ENCODE data around the gene RPL37. TPM values are rescaled to one million over a fixed set of nuclear protein-coding genes. Genes with fewer than 3 reads are reported as not detected.
A peak's percentile ranks its signal among the peaks of the same experiment; 100 is the strongest.

The RPL37 gene
- polyA plus RNA-seq, 1 donor (not counting 4 experiments of a cell fraction or from before 2014, with no cell fraction given): 3,448 TPM

- H3K4me3 ChIP-seq (ENCODE audit: control insufficient read depth in 2 of 3, extremely low read depth in 1 of 3, insufficient read depth in 2 of 3, low read depth in 1 of 3, low read length in 3 of 3): peak overlapping the region; percentile 67 to 95 (median 83)
- no peak for FAIRE-seq
- dilution Hi-C loops (cut with MboI; ENCODE audit: extremely low pct_ligation_motif_present, low sequenced_read_pairs): no loop called here
- peak overlapping the region; percentile 95 for H3K4me2 ChIP-seq (ENCODE audit: control insufficient read depth, extremely low read depth, insufficient read depth, low read depth, low read length)
- TF ChIP-seq CTCF (optimal IDR thresholded peaks at IDR 0.05 in 1 of 3, IDR thresholded peaks at IDR 0.05 in 1 of 3, conservative IDR thresholded peaks at IDR 0.05 in 1 of 3; ENCODE audit: extremely low read depth in 1 of 3, insufficient read depth in 2 of 3, low read length in 3 of 3): no peak
- no peak for TF ChIP-seq EZH2 (IDR thresholded peaks at IDR 0.05; ENCODE audit: low read length)
- H3K79me2 ChIP-seq (ENCODE audit: control insufficient read depth, insufficient read depth, low read length): peaks cover 52% of the 10 kb centered on the region
- H3K9me1 ChIP-seq (ENCODE audit: control insufficient read depth, extremely low read depth, insufficient read depth, low read length): peaks cover 5% of the 10 kb centered on the region
- peaks cover 28 to 47% of the 10 kb centered on the region in 2 experiments for H3K36me3 ChIP-seq (ENCODE audit: control insufficient read depth in 2 of 2, extremely low read depth in 1 of 2, insufficient read depth in 2 of 2, low read length in 2 of 2)
- H3K27me3 ChIP-seq (ENCODE audit: control insufficient read depth, extremely low read depth, insufficient read depth, low read length): no peaks in the 10 kb centered on the region
- no peak for DNase-seq (ENCODE audit: low read depth, low spot score)
- peak overlapping the region; percentile 99 for H3K9ac ChIP-seq (ENCODE audit: control insufficient read depth, extremely low read depth, insufficient read depth, low read length)
- peaks cover 29% of the 10 kb centered on the region for H3K4me1 ChIP-seq (ENCODE audit: control insufficient read depth, extremely low read depth, insufficient read depth, low read length)
- peak overlapping the region; percentile 95 for H3K27ac ChIP-seq (ENCODE audit: control insufficient read depth, insufficient read depth, low read length)
- H3K9me3 ChIP-seq (ENCODE audit: control insufficient read depth, low read depth, low read length): no peaks in the 10 kb centered on the region
- H4K20me1 ChIP-seq (ENCODE audit: control insufficient read depth, extremely low read depth, insufficient read depth, low read length): peaks cover 29% of the 10 kb centered on the region
- H2AFZ ChIP-seq (ENCODE audit: control insufficient read depth, low read length): no peak overlapping the region
These were observed 602 bp downstream of the RPL37 start for GRCh38 chr5:40834391-40834848.

GRCh38 chr5:40833712-40834229 is 1.3 kb downstream of the RPL37 start:
- Histone ChIP-seq H3K79me2 (ENCODE audit: control insufficient read depth, insufficient read depth, low read length) (peaks cover 57% of the 10 kb centered on the region), H3K4me2 (ENCODE audit: control insufficient read depth, extremely low read depth, insufficient read depth, low read depth, low read length) (peak overlapping the region; percentile 95), H3K9me3 (ENCODE audit: control insufficient read depth, low read depth, low read length) (no peaks in the 10 kb centered on the region), H3K9me1 (ENCODE audit: control insufficient read depth, extremely low read depth, insufficient read depth, low read length) (peaks cover 5% of the 10 kb centered on the region), H3K27me3 (ENCODE audit: control insufficient read depth, extremely low read depth, insufficient read depth, low read length) (no peaks in the 10 kb centered on the region), H4K20me1 (ENCODE audit: control insufficient read depth, extremely low read depth, insufficient read depth, low read length) (peaks cover 33% of the 10 kb centered on the region), H3K27ac (ENCODE audit: control insufficient read depth, insufficient read depth, low read length) (peak overlapping the region; percentile 95), H3K4me3 (ENCODE audit: control insufficient read depth in 2 of 3, extremely low read depth in 1 of 3, insufficient read depth in 2 of 3, low read depth in 1 of 3, low read length in 3 of 3) (peak overlapping the region; percentile 67 to 95 (median 83)), H2AFZ (ENCODE audit: control insufficient read depth, low read length) (no peak overlapping the region), H3K36me3 (ENCODE audit: control insufficient read depth in 2 of 2, extremely low read depth in 1 of 2, insufficient read depth in 2 of 2, low read length in 2 of 2) (peaks cover 32 to 53% of the 10 kb centered on the region in 2 experiments), H3K9ac (ENCODE audit: control insufficient read depth, extremely low read depth, insufficient read depth, low read length) (peak overlapping the region; percentile 99), H3K4me1 (ENCODE audit: control insufficient read depth, extremely low read depth, insufficient read depth, low read length) (peaks cover 29% of the 10 kb centered on the region)
- dilution Hi-C loops (cut with MboI; ENCODE audit: extremely low pct_ligation_motif_present, low sequenced_read_pairs): no loop called here
- no peak for DNase-seq (ENCODE audit: low read depth, low spot score)
- TF ChIP-seq EZH2 (IDR thresholded peaks at IDR 0.05; ENCODE audit: low read length) (no peak), CTCF (optimal IDR thresholded peaks at IDR 0.05 in 1 of 3, IDR thresholded peaks at IDR 0.05 in 1 of 3, conservative IDR thresholded peaks at IDR 0.05 in 1 of 3; ENCODE audit: extremely low read depth in 1 of 3, insufficient read depth in 2 of 3, low read length in 3 of 3) (no peak)
- FAIRE-seq: no peak

Measured in keratinocyte (primary cell).